ENCODE results near the gene ALDOC.
A peak's percentile ranks its signal among the peaks of the same experiment; 100 is the strongest.
"Not testable (repeated sequence)": the region's sequence is repeated elsewhere in the genome, so short reads cannot be mapped to it uniquely, and the experiment has no call there.

Gene ALDOC

GRCh38 chr17:28576758-28577465 lies at the start of gene ALDOC:
TSS of gene ALDOC (minus strand) at chr17:28576895. CDS start at chr17:28575532, 1,363 bp downstream.
- FAIRE-seq: no peak

GRCh38 chr17:28624148-28624547 lies 47.5 kb upstream of the ALDOC start:
- no peak for FAIRE-seq

- FAIRE-seq: no peak
Observed at GRCh38 chr17:28623696-28624095, 47.0 kb upstream of the ALDOC start.

- FAIRE-seq: no peak
Observed at GRCh38 chr17:28622186-28622585, 45.5 kb upstream of the ALDOC start.

- no peak for FAIRE-seq
Observed at GRCh38 chr17:28620010-28620409, 43.3 kb upstream of the ALDOC start.

- FAIRE-seq: no peak
Observed at GRCh38 chr17:28618464-28618863, 41.8 kb upstream of the ALDOC start.

GRCh38 chr17:28616281-28616680 lies 39.6 kb upstream of the ALDOC start:
- no peak for FAIRE-seq

GRCh38 chr17:28615260-28615940 lies 38.7 kb upstream of the ALDOC start:
- no peak for FAIRE-seq

GRCh38 chr17:28613931-28614381 lies 37.3 kb upstream of the ALDOC start, which contains the start of gene RSKR:
TSS of gene RSKR (minus strand) at chr17:28614185. CDS start at chr17:28614161, 24 bp downstream.
- FAIRE-seq: no peak

- FAIRE-seq: no peak
Observed at GRCh38 chr17:28612936-28613872, 36.5 kb upstream of the ALDOC start.

GRCh38 chr17:28612531-28612930 lies 35.8 kb upstream of the ALDOC start:
- FAIRE-seq: no peak

- no peak for FAIRE-seq
Observed at GRCh38 chr17:28610376-28610775, 33.7 kb upstream of the ALDOC start.

GRCh38 chr17:28604031-28604430 lies 27.3 kb upstream of the ALDOC start:
- FAIRE-seq: not testable (repeated sequence)

- no peak for FAIRE-seq
Observed at GRCh38 chr17:28599311-28600184, 22.9 kb upstream of the ALDOC start.

GRCh38 chr17:28598799-28599310 lies 22.2 kb upstream of the ALDOC start, which contains the start of gene SPAG5:
TSS of gene SPAG5 (minus strand) at chr17:28599025. CDS start at chr17:28598946, 79 bp downstream.
- FAIRE-seq: peak; percentile 21

GRCh38 chr17:28598389-28598788 lies 21.7 kb upstream of the ALDOC start:
- FAIRE-seq: no peak

- no peak for FAIRE-seq
Observed at GRCh38 chr17:28597606-28598383, 21.1 kb upstream of the ALDOC start.

- FAIRE-seq: no peak
Observed at GRCh38 chr17:28592260-28592659, 15.6 kb upstream of the ALDOC start.

- no peak for FAIRE-seq
Observed at GRCh38 chr17:28585851-28586250, 9.2 kb upstream of the ALDOC start.

- FAIRE-seq: no peak
Observed at GRCh38 chr17:28584434-28584833, 7.7 kb upstream of the ALDOC start.

GRCh38 chr17:28582513-28582912 lies 5.8 kb upstream of the ALDOC start:
- FAIRE-seq: no peak

Measured in endometrium (tissue), 2 donors.